ENCODE measurements around the gene MICU1. TPM values are rescaled to one million over a fixed set of nuclear protein-coding genes. Genes with fewer than 3 reads are reported as not detected.

Gene MICU1
- total and polyA plus RNA-seq, 2 of the 13 experiments (the other 11 are each of a cell fraction or from before 2014, with no cell fraction given) = 32.5 to 56.1 TPM

GRCh38 chr10:72331575-72332422 lies 294.1 kb downstream of the MICU1 start (continued):
- TF ChIP-seq ZNF407 (CRISPR knock-in tag; IDR thresholded peaks at IDR 0.05; ENCODE audit: not compliant biosample characterization) (no peak), ZNF740 (CRISPR knock-in tag; IDR thresholded peaks at IDR 0.05) (peak; percentile 91), NCOA5 (CRISPR knock-in tag; IDR thresholded peaks at IDR 0.05) (no peak), NFE2L1 (CRISPR knock-in tag; IDR thresholded peaks at IDR 0.05; ENCODE audit: borderline replicate concordance) (no peak), KAT2B (IDR thresholded peaks at IDR 0.05; ENCODE audit: borderline replicate concordance, low read depth, low read length) (no peak), SNAPC5 (CRISPR knock-in tag; IDR thresholded peaks at IDR 0.05; ENCODE audit: borderline replicate concordance) (no peak), ZNF776 (CRISPR knock-in tag; IDR thresholded peaks at IDR 0.05) (no peak), FOXA3 (CRISPR knock-in tag; IDR thresholded peaks at IDR 0.05) (0 out of 2 replicates have a peak, but pooled peaks have one; percentile 10), GRHL1 (CRISPR knock-in tag; conservative IDR thresholded peaks at IDR 0.05) (no peak), NR0B2 (CRISPR knock-in tag; IDR thresholded peaks at IDR 0.05) (peak; percentile 47; the same call in 1 of the 2 replicates), MYC (CRISPR knock-in tag; IDR thresholded peaks at IDR 0.05; ENCODE audit: borderline replicate concordance) (peak; percentile 9; the same call in 1 of the 2 replicates), ATF4 (CRISPR knock-in tag; IDR thresholded peaks at IDR 0.05) (no peak), TOE1 (CRISPR knock-in tag; IDR thresholded peaks at IDR 0.05) (no peak; the same call in 1 of the 2 replicates), ZNF678 (CRISPR knock-in tag; IDR thresholded peaks at IDR 0.05) (no peak), PITX1 (CRISPR knock-in tag; IDR thresholded peaks at IDR 0.05) (peak; percentile 51; the same call in 1 of the 2 replicates), RCOR2 (CRISPR knock-in tag; IDR thresholded peaks at IDR 0.05) (no peak)

Data from HepG2 (cell line).